Breast epithelium (tissue), 3 donors: Measurements from ENCODE around the gene SETDB1.
"Not testable (repeated sequence)": the region's sequence is repeated elsewhere in the genome, so short reads cannot be mapped to it uniquely, and the experiment has no call there.

Experiments used
- POLR2AphosphoS5 ChIP-seq, 3 donors: sonication (generic); formaldehyde crosslinking; IDR thresholded peaks; one replicate each; pipeline ENCODE4 v1.6.1; 2017; ENCODE audit warnings: antibody characterized with exemption in 3 of 3
- TF ChIP-seq, protein P1 (sequence below), 3 donors: fragments of 450-650 bp; IDR thresholded peaks; one replicate each; pipeline ENCODE4 v1.5.1; 2016 to 2017; ENCODE audit warnings: antibody characterized with exemption in 3 of 3, mild to moderate bottlenecking in 3 of 3, moderate library complexity in 3 of 3

DNA sequence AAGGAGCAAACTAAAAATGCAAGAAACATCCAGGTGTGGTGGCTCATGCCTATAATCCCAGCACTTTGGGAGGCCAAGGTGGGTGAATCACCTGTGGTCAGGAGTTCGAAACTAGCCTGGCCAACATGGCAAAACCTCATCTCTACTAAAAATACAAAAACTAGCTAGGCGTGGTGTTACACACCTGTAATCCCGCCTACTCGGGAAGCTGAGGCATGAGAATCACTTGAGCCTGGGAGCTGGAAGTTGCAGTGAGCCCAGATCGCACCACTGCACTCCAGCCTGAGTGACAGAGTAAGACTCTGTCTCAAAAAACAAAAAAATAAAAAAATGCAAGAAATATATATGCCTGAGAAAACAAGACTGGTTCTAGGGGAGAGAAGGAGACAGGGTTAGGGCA, 43.0 kb upstream of the SETDB1 start:
- TF ChIP-seq, protein P1, sequence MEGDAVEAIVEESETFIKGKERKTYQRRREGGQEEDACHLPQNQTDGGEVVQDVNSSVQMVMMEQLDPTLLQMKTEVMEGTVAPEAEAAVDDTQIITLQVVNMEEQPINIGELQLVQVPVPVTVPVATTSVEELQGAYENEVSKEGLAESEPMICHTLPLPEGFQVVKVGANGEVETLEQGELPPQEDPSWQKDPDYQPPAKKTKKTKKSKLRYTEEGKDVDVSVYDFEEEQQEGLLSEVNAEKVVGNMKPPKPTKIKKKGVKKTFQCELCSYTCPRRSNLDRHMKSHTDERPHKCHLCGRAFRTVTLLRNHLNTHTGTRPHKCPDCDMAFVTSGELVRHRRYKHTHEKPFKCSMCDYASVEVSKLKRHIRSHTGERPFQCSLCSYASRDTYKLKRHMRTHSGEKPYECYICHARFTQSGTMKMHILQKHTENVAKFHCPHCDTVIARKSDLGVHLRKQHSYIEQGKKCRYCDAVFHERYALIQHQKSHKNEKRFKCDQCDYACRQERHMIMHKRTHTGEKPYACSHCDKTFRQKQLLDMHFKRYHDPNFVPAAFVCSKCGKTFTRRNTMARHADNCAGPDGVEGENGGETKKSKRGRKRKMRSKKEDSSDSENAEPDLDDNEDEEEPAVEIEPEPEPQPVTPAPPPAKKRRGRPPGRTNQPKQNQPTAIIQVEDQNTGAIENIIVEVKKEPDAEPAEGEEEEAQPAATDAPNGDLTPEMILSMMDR (IDR thresholded peaks at IDR 0.05): not testable (repeated sequence)
- not testable (repeated sequence) for TF ChIP-seq POLR2AphosphoS5 (IDR thresholded peaks at IDR 0.05)
